GM20000 (cell line): ENCODE data around the gene YWHAE.
"Not testable (repeated sequence)": the region's sequence is repeated elsewhere in the genome, so short reads cannot be mapped to it uniquely, and the experiment has no call there.

Source experiments
- DNase-seq: peaks from one replicate; pipeline ENCODE4 v3.0.0; 2012; ENCODE audit warnings: low spot score
- CTCF ChIP-seq: IDR thresholded peaks from 2 replicates; pipeline ENCODE4 v1.5.1; 2012; ENCODE audit warnings: mild to moderate bottlenecking, control low read depth; ENCODE audit errors: extremely low read depth, missing control alignments

YWHAE gene

GRCh38 chr17:1420981-1421380, 21.0 kb upstream of the YWHAE start:
- DNase-seq = no peak
- no peak for TF ChIP-seq CTCF

- no peak for TF ChIP-seq CTCF
- DNase-seq = no peak
Observed at GRCh38 chr17:1420163-1420562, 20.1 kb upstream of the YWHAE start.

- not testable (repeated sequence) for DNase-seq
Observed at GRCh38 chr17:1418476-1418875, 18.5 kb upstream of the YWHAE start.

GRCh38 chr17:1416414-1416813, 16.4 kb upstream of the YWHAE start:
- DNase-seq = no peak
- no peak for TF ChIP-seq CTCF

- DNase-seq = no peak
- TF ChIP-seq CTCF = no peak
Observed at GRCh38 chr17:1414634-1415033, 14.6 kb upstream of the YWHAE start.

- no peak for TF ChIP-seq CTCF
- no peak for DNase-seq
Observed at GRCh38 chr17:1414001-1414574, 14.1 kb upstream of the YWHAE start.

GRCh38 chr17:1413281-1413791, 13.3 kb upstream of the YWHAE start:
- no peak for TF ChIP-seq CTCF
- no peak for DNase-seq

- DNase-seq = no peak
- TF ChIP-seq CTCF = no peak
Observed at GRCh38 chr17:1412185-1413110, 12.4 kb upstream of the YWHAE start.
